ENCODE data around the gene TMEM132D.

Gene TMEM132D

DNA sequence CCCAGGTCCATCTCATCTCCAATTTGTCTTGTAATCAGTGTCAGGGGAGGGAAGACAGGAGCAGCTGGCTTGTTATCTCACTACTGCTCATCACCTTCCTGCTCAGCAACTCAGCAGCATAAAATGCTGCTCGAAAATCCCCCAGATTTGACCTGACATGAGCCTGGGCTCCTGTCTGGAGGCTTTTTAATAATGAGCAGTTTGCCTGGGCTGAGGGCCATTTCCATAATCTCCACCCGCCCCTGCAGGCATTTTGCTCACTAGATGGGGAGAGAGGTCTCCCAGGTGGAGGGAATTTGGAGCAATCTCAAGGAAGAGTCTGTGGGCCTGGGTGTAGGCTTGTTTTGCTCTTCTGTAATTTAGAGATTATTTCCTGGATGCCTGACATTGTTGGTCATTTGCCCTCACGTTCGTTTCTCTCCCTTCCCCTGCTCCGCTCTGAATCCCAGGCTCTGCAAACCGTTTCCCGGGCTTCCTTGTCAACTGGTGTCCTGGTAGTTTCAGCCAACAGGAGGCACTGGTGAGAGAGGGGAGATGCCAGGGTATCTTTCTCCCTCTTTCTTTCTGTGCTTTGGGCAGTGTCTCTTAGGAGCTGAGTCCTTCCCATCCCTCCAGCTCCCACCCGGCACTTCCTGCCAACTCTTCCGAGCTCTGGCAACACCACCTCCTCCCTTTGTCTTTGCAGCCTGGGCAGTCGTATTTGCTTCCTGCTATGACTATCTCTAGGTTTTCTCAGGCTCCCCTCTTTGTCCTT lies 751.3 kb downstream of the TMEM132D start:
- no peak for FAIRE-seq

DNA sequence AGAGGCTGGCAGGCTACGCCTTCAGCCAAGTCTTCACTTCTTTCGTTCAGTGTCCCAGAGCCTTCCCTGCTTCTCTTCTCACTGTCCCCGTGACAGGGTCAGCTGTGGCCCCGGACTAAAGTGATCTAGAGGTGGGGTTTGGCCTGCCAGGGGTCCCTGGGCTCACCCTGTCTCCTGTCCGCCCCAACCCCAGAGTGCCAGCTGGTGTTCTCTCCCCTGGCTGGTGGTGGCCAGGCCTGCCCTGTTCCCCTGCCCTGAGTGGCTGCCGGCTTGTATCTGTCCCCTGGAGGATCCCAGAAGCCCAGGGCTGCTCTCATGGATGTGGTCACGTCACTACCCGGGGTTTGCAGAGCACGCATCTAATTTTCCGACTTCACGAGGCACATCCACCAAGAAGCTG lies 753.1 kb downstream of the TMEM132D start:
- no peak for FAIRE-seq

DNA sequence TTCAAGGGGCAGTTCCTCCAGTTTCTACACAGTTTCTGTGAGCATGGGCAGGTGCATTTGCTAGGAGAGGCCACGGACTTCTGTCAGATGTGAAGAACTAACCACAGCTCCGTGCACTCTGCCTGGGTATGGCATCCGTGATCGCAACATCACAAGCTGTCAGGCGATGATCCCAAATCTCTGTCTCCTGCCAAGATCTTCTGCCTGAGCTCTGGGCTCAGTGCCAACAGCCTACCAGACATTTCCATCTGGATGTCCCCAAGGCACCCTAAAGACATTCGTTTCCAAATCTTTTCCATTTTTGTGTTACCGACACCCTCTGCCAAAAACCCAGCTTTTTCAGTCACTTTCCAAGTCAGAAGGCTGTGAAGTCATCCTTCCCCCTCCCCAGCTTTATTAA lies 758.4 kb downstream of the TMEM132D start:
- no peak for FAIRE-seq

DNA sequence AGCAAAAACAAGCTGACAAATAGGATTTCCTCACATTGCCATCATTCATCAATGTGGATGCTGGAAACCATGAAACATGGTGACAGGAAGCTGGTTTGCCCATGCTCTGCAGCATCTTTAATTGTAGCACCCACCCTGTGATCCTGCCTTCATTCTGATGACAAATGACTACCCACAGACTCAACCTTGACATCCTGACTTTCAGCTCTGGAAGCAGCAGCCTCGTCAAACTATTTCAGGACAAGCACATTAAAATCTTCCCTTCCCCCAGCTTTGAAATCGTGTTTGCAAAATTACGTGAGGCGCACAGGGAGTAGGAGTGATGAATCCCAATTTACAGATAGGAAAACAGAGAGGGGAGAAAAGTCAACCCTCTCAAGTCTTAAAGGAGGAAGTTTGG lies 765.0 kb downstream of the TMEM132D start:
- no peak for FAIRE-seq

DNA sequence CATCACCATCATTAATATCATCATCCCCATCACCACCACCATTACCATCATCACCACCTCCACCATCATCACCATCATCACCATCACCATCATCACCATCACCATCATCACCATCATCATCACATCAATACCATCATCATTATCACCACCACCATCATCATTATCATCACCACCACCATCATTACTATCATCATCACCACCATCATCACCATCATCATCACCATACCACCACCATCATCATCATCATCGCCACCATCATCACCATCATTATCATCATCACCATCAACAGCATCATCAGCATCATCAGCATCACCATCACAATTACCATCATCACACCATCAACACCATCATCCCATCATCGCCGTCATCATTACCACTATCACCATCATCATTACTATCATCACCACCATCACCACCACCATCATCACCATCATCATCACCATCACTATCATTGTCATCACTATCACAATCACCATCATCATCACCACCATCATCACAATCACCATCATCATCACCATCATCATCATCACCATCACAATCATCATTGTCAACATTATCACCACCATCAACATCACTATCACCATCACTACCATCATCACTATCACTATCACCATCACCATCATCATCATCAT lies 767.0 kb downstream of the TMEM132D start:
- FAIRE-seq: no peak

DNA sequence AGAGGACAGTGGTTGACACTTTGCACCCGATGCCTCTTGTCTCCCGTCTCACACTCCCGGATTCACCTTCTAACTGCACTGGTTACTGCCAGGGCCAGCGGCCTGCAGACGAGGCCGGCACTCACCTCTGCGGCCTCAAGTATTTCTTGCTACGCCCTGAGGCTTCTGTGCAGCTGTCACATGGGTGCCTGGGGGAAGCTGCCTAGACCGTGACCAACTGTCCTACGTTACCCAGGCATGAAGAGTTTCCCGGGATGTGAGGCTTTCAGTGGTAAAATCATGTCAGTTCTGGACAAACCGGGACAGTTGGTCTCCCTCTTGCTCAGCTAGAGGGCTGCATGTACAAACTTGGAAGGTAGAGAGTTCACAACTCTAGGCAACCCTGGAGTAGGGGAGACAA lies 776.1 kb downstream of the TMEM132D start:
- no peak for FAIRE-seq

DNA sequence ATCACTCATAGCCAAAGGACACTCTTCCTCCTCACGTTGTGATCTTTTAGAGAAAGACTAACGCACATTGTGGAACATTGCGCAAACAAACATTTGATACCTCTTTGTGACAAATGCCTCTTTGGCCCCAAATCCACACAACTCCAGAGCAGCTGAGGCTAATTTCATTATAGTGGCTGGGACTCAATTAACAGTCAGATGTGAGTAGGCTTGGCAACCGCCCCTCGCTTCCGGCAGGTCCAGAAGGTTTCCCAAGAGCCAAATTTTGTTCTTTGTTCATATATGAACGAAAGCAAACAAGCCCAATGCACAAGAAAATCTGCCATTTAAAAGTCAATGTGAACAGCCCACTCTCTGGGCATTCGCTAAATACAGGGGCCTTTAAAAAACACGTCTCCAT lies 776.6 kb downstream of the TMEM132D start:
- FAIRE-seq: no peak

DNA sequence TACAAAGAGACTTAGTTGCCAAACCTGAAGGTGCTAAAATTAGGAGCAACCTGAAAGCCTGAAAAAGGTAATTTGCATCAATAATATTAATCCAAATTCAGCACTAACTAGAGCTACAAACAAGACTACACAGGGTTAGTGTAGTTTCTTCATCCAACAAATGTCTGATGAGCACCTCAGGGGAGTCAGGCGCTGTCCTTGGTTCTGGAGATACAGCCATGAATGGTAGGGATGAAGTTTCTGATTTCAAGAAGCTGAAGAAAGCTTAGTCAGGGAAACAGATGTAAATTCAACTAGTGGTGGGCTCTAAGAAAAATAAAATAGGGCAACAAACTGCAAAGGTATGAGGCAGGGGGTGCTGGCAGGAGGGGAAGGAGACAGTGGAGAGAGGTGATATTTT lies 784.3 kb downstream of the TMEM132D start:
- no peak for FAIRE-seq

DNA sequence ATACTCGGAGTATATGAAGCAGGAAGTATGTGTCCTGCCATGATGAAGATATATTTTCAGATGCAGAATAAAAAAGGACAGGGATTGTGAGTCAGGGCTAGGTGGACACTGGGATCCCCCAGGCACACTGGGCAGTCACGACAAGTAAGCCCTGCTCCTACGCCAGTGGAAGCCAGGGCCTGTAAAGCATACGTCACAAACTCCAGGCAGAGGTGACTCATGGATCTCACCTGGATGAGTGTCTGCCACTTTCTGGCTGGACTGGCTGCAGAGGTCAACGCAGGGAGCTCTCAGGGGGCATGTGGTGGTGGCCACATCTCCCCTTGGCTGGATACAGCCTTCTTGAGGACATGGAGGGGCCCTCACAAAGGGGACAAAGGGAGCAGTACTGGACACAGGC lies 788.3 kb downstream of the TMEM132D start:
- FAIRE-seq: no peak

DNA sequence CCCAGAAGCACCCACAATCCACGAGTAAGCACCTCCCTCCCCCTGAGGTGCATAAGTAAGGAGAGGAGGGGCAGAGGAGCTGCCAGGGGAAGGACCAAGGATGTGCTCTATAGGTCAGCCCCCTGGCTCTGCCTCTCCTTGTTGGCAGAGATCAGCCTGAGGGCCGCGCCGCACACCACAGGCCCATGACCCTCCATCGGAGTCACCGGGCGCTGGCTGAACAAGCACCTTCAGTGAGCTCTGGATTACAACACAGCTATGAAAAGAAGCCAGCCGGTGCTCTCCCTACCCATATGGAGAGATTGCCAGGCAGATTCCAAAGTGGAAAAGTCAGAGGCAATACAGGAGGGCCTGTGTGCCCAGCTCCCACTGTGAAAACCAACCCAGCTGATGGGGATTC lies 793.2 kb downstream of the TMEM132D start:
- FAIRE-seq: no peak

DNA sequence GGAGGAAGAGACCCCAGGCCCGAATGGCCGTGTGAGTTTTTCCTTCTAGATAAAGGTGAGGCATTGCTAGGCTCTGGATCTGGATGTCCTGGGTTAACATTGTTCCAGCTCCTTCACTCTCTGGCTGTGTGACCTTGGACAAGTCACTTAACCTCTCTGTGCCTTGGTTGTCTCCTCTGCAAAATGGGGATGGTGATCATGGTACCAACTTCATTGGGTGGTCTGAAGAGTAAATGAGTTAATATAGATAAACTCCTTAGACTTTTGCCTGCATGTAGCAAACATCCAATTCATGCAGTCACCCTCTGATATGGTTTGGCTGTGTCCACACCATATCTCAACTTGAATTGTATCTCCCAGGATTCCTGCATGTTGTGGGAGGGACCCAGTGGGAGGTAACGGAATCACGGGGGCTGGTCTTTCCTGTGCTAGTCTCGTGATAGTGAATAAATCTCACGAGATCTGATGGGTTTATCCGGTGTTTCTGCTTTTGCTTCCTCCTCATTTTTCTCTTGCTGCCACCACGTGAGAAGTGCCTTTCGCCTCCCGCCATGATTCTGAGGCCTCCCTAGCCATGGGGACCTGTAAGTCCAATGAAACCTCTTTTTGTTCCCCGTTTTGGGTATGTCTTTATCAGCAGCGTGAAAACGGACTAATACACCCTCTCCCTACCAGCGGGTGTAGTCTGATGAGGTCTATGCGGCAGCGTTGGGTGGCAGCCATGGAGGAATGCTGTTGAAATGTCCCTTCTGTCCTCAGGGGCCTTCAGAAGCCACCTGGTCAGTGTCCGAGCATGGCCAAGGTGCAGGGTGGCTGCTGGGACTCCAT lies 794.4 kb downstream of the TMEM132D start:
- FAIRE-seq: no peak

DNA sequence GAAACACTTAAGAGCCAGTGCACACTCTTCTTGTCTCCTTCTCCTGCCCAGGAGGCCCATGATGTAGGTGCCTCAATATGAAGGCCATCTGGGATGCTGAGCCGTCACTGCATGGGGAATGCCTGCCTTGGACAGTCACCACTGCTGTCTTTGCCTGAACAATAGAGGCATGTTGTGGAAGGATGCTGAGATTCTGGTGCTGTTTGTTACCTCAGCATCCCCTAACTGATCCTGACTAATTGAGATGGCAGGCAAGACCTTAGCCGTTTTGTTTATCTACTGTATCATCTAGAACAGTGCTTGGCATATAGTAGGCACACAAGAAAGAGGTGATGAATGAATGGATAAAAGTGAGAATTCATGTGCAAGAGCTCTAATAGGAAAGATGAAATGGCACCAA lies 797.1 kb downstream of the TMEM132D start:
- FAIRE-seq: no peak

DNA sequence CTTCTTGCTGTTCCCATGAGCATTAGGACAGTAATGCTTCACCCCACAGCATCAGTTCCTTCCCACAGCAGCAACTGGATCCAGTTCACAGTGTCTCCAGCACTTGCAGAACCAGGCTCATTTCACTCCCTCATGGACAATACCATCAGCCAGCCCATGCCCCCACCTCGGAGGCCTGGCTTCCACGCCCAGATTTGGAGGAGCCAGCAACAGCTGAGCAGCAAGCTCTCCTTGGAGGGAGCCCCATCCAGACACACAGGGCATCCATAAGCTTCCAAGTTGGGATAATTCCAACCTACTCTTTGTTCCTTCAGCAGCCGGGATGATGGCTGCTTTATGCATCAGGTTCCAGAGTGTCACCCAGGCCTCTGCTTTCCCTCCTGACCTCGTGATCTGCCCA lies 800.6 kb downstream of the TMEM132D start:
- no peak for FAIRE-seq

DNA sequence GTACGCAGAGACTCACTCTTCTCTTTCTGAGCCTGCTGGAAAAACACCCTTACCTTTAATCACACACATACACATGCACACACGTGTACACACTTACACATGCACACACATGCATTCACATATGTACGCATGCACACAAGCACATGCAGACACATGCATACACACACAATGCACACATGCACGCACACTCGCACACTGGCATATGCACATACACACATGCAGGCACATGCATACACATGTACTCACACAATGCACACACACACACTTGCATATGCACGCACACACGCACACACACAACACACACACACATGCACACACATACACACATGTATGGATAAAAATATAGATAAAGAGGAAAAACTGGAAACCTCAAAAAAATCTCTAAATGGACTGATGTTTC lies 801.6 kb downstream of the TMEM132D start:
- no peak for FAIRE-seq

DNA sequence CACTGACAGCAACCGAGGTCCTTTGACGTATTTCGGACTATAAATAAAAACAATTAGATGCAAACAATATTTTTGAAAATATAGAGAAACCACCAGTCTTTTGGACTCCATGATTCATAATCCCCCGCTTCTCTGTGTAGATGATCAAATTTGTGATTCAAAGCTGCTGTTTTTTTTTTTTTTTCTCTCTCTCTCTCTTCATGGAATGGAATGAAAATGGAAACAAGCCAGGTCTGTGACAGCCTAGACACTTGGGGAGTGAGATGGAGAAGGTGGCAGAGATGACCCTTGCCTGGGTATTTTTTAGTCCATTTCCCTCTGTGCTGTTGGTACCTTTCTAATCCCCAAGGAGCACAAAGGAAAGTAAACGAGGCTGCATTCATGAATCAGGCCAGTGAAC lies 802.0 kb downstream of the TMEM132D start:
- FAIRE-seq: no peak

DNA sequence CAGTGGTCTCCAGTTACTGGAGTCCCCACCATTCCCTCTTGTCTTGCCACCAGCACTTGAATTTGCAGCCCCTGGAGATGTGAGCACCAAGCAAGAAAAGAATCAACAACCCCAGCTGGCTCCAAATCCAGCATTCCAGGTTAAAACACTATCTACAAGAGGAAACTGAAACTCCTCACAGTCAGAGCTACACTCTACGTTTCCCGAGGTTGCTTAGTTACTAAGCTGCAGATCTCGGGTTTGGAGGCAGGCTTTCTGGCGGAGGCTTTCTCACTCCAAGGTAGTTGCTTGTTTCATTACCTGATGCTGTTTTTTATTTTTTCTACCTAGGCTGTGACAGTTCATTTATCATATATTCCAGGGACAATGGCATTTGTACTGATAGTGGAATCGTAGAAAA lies 802.4 kb downstream of the TMEM132D start:
- no peak for FAIRE-seq

DNA sequence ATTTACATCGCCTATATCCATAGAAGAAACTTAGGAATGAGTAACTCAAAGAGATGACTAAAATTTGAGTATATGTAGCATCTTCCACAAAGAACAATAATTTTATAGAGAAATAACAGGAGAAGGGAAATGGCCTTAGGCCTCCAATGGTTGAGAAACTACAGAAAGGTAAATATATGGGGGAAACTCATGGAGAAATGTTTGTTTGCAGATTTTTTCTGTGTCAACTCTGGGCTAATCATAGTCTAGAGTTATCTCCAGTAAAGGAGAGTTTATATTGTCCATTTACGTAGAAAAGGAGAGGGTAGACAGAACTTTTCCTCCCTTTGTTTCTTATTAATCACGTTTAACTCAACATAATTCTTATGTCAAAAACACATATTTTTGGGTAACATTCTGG lies 806.4 kb downstream of the TMEM132D start:
- no peak for FAIRE-seq

DNA sequence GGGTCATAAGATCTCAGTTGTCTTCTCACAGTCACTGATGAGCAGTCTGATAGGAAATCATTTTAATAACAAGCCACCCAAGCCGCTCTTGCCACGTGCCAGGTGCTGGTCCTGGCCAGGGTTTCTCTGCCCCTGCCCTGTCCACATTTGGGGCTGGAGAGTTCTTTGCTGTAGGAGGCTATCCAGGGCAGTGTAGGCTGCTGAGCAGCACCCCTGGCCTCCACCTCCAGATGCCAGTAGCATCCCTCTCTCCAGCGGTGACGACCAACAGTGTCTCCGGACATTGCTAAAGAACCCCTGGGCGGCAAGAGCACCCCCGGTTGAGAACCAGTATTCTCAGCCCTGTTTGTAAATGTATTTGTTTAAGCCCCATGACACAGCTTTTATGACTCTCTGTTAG lies 806.9 kb downstream of the TMEM132D start:
- no peak for FAIRE-seq

DNA sequence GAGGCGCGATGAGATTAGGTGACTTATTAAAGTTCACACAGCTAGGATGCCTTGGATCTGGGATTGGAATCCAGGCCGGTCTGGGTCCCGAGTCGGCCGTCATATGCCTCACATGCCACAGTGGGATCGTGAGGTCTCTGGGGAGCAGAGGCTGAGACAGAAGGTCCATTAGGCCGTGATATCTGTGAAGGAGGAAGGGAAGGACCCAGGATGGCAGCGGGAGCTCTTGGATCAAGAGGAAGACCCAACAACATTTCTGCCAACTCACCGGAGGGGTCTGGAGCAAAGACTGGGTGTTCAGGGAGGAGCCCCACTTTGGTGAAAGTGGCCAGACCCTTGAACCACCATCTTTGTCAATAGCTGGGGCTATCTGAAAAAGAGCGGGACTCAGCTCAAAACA lies 807.6 kb downstream of the TMEM132D start:
- no peak for FAIRE-seq

DNA sequence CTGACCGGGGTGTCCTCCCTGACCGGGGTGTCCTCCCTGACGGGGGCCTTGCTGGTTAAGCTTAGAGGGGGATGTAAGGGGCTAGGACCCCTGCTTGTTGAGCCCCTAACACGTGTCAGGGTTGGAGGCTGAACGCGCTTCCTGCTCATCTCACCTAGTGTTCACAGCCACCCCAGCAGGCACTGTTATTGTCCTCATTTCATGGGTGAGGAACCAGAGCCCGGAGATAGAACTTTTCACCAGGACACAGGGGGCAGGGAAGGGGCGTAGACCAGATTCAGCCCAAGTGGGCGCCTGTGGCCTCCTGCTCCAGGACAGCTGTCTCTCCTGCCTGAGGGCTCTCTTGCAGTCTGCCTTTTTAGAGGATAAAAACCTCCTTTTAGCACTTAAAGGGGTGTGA lies 814.2 kb downstream of the TMEM132D start:
- FAIRE-seq: no peak

DNA sequence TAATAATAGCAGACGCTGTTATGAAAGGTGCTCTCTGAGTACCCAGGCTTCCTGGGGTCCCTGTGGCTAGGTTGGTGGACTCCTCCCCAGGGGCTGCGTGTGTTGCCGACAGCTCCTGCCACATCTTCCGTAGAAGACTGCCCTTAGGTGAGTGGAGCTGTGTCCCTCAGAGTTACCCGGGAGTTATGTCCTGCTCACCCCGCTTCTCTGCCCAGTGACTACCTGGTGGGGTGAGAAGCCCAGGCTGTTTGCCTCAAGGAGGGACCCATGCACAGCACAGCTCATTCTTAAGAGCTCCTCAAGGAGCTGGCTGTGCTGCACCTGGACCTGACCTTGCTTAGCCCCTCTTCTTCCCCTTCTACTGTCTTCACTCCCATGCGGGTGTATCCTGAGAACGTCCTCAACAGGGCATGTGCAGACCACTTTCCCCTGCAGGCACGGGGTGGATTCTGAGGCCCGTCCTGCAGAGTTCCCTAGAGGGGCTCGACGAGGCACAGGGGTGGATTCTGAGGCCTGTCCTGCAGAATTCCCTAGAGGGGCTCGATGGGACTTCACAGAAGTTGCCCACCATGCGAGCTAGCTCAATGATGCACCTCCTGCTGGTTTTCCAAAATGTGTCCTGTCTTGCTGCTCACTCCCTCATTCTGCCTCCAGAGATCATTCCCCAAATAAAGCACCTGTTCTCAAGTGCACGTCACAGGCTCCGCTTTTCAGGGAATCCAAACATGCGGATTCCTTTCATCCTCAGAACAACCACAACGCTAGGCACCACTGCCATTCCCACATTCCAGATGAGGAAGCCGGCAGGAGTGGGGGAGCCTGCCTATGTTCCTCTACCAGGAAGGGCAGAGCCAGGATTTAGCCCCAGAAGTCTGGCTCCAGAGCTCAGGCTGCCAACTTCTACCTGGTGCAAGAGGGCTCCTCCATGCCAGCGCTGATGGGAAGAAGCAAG lies 818.7 kb downstream of the TMEM132D start:
- FAIRE-seq: no peak

DNA sequence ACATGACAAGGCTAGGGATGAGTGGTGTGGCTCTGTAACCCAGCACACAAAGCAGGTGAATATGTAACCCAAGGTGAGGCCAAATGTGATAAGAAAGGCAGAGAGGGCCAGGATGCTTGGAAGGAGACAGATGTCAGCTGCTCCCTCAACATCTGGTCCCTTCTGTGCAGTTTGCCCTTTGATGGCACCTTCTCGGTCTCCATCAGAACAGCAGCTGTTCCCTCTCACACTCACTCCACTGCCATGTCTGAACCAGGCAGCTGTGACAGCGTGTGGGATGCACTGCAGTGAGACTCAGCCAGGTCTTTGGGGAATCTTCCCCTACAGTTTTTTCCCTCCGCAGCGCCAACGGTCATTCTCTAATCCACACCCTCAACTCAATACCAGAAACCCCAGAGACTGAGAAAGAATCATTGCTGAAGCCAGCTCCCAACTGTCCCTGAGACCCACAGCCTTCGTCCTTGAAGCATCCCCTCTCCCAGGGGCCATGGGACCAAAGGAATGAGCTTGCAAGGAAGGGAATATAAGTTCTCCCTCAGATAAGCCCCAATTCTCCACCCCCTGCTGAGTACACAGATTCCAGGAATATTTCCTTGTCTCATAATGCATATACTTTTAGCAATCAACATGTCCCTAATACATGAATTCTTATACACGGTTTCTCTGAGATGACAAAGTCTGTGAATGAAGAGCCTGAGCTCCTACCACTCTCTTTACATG lies 820.5 kb downstream of the TMEM132D start:
- no peak for FAIRE-seq
